PC-3 (cell line): Measurements from ENCODE around the gene PATL2. TPM values are rescaled to one million over a fixed set of nuclear protein-coding genes. Genes with fewer than 3 reads are reported as not detected.

ENCODE experiments used
- total RNA-seq: library from RNA; depleted of rRNA; stranded (reverse); fragments of >200 nt; gene quantifications from 2 replicates; pipeline ENCODE4 v1.2.3, GENCODE V29; 2014; rRNA removed

The PATL2 gene
- total RNA-seq, 1 experiment from 2014 or later = 0.15 TPM

Other genes with a start within 250 kb of the PATL2 start
- gene EIF3J, start 174.2 kb downstream of the PATL2 start, total RNA-seq = 38.2 and 39.0 TPM in 2 replicates
- gene SPG11, start 47.7 kb downstream of the PATL2 start, total RNA-seq = 37.2 and 54.1 TPM in 2 replicates
- gene B2M, start 194 bp upstream of the PATL2 start, total RNA-seq = 476 and 608 TPM in 2 replicates
- gene TRIM69, start 25.2 kb upstream of the PATL2 start, total RNA-seq = 8.2 and 10.8 TPM in 2 replicates
- gene TERB2, start 245.4 kb upstream of the PATL2 start, total RNA-seq = not detected in 2 replicates